ENCODE results near the gene DGKG.

DGKG gene

GRCh38 chr3:186208296-186208989 lies 153.6 kb downstream of the DGKG start:
- no peak for DNase-seq

- no peak for DNase-seq
Observed at GRCh38 chr3:186207515-186207914, 154.5 kb downstream of the DGKG start.

DNA sequence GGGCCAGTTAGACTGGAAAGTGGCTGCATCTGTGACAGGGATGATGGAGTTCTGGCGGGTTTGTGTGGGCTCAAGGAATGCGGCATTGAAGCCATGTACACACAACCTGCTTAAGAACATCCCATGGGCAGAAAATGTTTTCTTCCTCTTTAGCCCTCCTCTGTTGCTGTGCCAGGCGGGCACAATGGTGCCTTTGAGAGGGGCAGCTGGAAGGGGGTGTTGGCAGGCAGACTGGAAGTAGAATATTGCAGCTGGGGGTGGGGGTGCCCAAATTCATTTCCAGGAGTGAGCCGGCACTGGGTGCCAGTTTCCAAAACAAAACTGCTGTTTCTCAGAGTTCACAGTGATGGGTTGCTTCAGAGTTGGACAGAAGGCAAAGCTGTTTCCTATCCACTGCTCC lies 161.3 kb downstream of the DGKG start:
- no peak for DNase-seq

DNA sequence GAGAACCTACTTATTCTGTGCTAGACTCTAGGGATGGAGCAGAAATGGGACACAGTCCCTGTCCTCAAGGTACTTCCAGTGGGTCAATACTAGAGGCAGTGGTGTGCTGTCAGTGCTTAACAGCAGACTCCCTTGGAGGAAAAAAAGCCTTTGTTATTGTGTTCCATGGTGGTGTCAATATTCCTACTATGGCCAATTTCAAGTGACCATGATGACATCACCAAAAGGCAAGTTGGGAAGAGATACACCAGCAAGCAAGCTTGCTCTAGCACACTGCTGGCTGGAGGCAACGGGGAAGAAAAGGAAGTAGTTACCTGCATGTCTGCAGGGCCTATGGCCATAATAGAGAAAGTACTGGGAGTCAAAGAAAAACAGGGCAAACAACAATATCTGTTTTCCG lies 163.6 kb downstream of the DGKG start:
- DNase-seq: no peak

GRCh38 chr3:186194451-186194811 lies 167.6 kb downstream of the DGKG start:
- DNase-seq: no peak

GRCh38 chr3:186193534-186194450 lies 168.2 kb downstream of the DGKG start:
- DNase-seq: peak; percentile 2

- no peak for DNase-seq
Observed at GRCh38 chr3:186192823-186193222, 169.2 kb downstream of the DGKG start.

GRCh38 chr3:186189492-186189891 lies 172.5 kb downstream of the DGKG start:
- no peak for DNase-seq

GRCh38 chr3:186187401-186188275 lies 174.4 kb downstream of the DGKG start:
- no peak for DNase-seq

GRCh38 chr3:186185194-186185787 lies 176.7 kb downstream of the DGKG start:
- DNase-seq: no peak

GRCh38 chr3:186184021-186184420 lies 178.0 kb downstream of the DGKG start:
- DNase-seq: no peak

GRCh38 chr3:186182850-186183249 lies 179.2 kb downstream of the DGKG start:
- DNase-seq: no peak

- no peak for DNase-seq
Observed at GRCh38 chr3:186181901-186182300, 180.1 kb downstream of the DGKG start.

- no peak for DNase-seq
Observed at GRCh38 chr3:186180891-186181481, 181.0 kb downstream of the DGKG start.

- no peak for DNase-seq
Observed at GRCh38 chr3:186180151-186180550, 181.9 kb downstream of the DGKG start.

DNA sequence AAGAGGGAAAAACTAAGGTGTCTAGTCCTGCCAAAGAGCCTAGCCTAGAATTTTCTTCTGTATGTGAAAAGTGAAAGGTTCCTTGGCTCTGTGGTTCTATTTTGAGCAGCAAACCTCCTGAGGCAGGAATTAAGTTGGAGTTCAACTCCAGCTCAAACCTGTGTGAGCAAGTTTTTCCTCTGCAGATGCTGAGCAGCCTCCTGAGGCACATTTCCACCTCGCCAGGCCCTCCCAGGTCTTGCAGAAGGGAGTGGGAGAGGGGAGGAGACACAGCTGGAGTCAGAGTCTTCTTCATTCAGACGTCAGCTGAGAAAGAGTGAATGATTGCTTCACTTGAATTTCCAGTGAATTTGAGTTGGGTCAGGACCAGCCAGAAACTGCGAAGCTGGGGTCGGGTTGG lies 183.6 kb downstream of the DGKG start:
- DNase-seq: no peak

GRCh38 chr3:186176373-186176990 lies 185.6 kb downstream of the DGKG start:
- DNase-seq: no peak

GRCh38 chr3:186173224-186173815 lies 188.7 kb downstream of the DGKG start:
- DNase-seq: no peak

GRCh38 chr3:186172353-186172752 lies 189.7 kb downstream of the DGKG start:
- DNase-seq: no peak

DNA sequence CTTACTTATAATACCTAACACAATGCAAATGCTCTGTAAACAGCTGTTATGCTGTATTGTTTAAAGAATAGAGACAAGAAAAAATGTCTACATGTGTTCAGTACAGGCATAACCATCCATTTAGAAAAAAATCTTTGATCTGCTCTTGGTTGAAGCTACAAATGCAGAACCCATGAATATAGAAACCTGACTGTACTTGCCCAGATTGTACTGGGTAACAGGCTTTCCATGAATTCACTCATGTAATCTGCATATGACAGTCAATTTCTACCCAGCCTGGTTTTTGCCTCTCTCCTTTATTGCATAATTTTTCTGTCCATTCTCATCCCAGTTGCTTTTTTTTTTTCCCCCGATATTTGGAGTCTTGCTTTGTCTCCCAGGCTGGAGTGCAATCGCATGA lies 190.5 kb downstream of the DGKG start:
- no peak for DNase-seq

GRCh38 chr3:186170516-186170915 lies 191.5 kb downstream of the DGKG start:
- no peak for DNase-seq
